D721Med (cell line): ENCODE data around the gene UGT1A8.

Source experiments
- DNase-seq: peaks from one replicate; pipeline ENCODE4 v3.0.0; 2011; ENCODE audit warnings: low spot score; ENCODE audit not compliant: insufficient read length
- FAIRE-seq: peaks from 2 replicates; lab custom pipeline; 2011; peaks lifted over from hg19 to GRCh38; lab: Jason Lieb, UNC
- CTCF ChIP-seq: IDR thresholded peaks from 2 replicates; pipeline ENCODE4 v1.5.1; 2012; ENCODE audit warnings: mild to moderate bottlenecking, control low read depth; ENCODE audit not compliant: insufficient read depth; ENCODE audit errors: missing control alignments

The UGT1A8 gene

GRCh38 chr2:233706720-233707119 is 89.3 kb downstream of the UGT1A8 start:
- no peak for DNase-seq
- no peak for FAIRE-seq
- TF ChIP-seq CTCF: no peak

- no peak for TF ChIP-seq CTCF
- DNase-seq: no peak
- no peak for FAIRE-seq
Observed at GRCh38 chr2:233707940-233708644, 90.7 kb downstream of the UGT1A8 start.

- no peak for DNase-seq
- TF ChIP-seq CTCF: no peak
- FAIRE-seq: no peak
Observed at GRCh38 chr2:233708942-233709341, 91.5 kb downstream of the UGT1A8 start.

- peak; percentile 91 for TF ChIP-seq CTCF
- DNase-seq: peak; percentile 26
- FAIRE-seq: no peak
Observed at GRCh38 chr2:233711312-233712008, 94.0 kb downstream of the UGT1A8 start.

GRCh38 chr2:233712611-233713261 is 95.3 kb downstream of the UGT1A8 start, which contains the start of gene UGT1A5:
Gene UGT1A5 (plus strand): TSS chr2:233712907. CDS start chr2:233712992, 85 bp downstream.
- no peak for DNase-seq
- FAIRE-seq: no peak
- no peak for TF ChIP-seq CTCF

- FAIRE-seq: no peak
Observed at GRCh38 chr2:233713262-233713615, 95.8 kb downstream of the UGT1A8 start.

More at GRCh38 chr2:233713262-233713615, 95.8 kb downstream of the UGT1A8 start:
- no peak for TF ChIP-seq CTCF
- no peak for DNase-seq
